HL-60 (cell line): ENCODE data around the gene SPTB.

ENCODE experiments used
- DNase-seq, 2 experiments: peaks; one replicate each; pipeline ENCODE4 v3.0.0-alpha.2; 2010 to 2020; ENCODE audit warnings: low read depth in 1 of 2, low spot score in 1 of 2
- H3K27ac ChIP-seq: fragments of 250-450 bp; sonication (Bioruptor Pico); replicated peaks from 2 replicates; pipeline ENCODE4 v1.5.1; 2020; ENCODE audit warnings: mild to moderate bottlenecking, moderate library complexity
- H3K27me3 ChIP-seq: fragments of 250-450 bp; sonication (Bioruptor Pico); 2 replicates; pipeline ENCODE4 v1.5.1; 2021; ENCODE audit warnings: mild to moderate bottlenecking, moderate library complexity; ENCODE audit not compliant: insufficient read depth, poor library complexity, severe bottlenecking
- H3K4me3 ChIP-seq: replicated peaks from 2 replicates; pipeline ENCODE4 v1.5.1; 2011; ENCODE audit warnings: mild to moderate bottlenecking, control low read depth, low read length; ENCODE audit not compliant: insufficient read depth
- CTCF ChIP-seq: IDR thresholded peaks from one replicate; pipeline ENCODE4 v1.5.1; 2011; ENCODE audit warnings: low read length, control low read depth, inconsistent platforms; ENCODE audit not compliant: insufficient read depth
- GABPA ChIP-seq: IDR thresholded peaks from 2 replicates; pipeline ENCODE4 v1.6.1; 2012; ENCODE audit warnings: low read depth
- POLR2AphosphoS5 ChIP-seq: IDR thresholded peaks from 2 replicates; pipeline ENCODE4 v1.6.1; 2012; ENCODE audit warnings: low read depth
- REST ChIP-seq: IDR thresholded peaks from 2 replicates; pipeline ENCODE4 v1.6.1; 2012; ENCODE audit warnings: low read depth; ENCODE audit not compliant: insufficient replicate concordance
- SPI1 ChIP-seq: IDR thresholded peaks from 2 replicates; pipeline ENCODE4 v1.6.1; 2012; ENCODE audit warnings: low read depth, mild to moderate bottlenecking, borderline replicate concordance

Gene SPTB

GRCh38 chr14:64889352-64889751 is 9.6 kb upstream of the SPTB start:
- TF ChIP-seq CTCF: no peak
- no peak for TF ChIP-seq REST
- TF ChIP-seq GABPA: no peak
- TF ChIP-seq POLR2AphosphoS5: no peak
- TF ChIP-seq SPI1: no peak
- no peaks in the 10 kb centered on the region for H3K27me3 ChIP-seq
- no peak overlapping the region for H3K27ac ChIP-seq
- no peak overlapping the region for H3K4me3 ChIP-seq
- DNase-seq: no peak

GRCh38 chr14:64885559-64885958 is 5.9 kb upstream of the SPTB start:
- Histone ChIP-seq H3K4me3 (no peak overlapping the region), H3K27me3 (no peaks in the 10 kb centered on the region), H3K27ac (no peak overlapping the region)
- DNase-seq: no peak
- TF ChIP-seq GABPA (no peak), CTCF (no peak), POLR2AphosphoS5 (no peak), SPI1 (no peak)

- H3K4me3 ChIP-seq: peak overlapping the region; percentile 40
- peak in 1 of 2 experiments; percentile 3 for DNase-seq
- TF ChIP-seq SPI1: no peak
- TF ChIP-seq POLR2AphosphoS5: no peak
- TF ChIP-seq CTCF: no peak
- TF ChIP-seq GABPA: no peak
- TF ChIP-seq REST: no peak
- peaks cover 3% of the 10 kb centered on the region for H3K27me3 ChIP-seq
- H3K27ac ChIP-seq: no peak overlapping the region
These were observed 764 bp upstream of the SPTB start for GRCh38 chr14:64880221-64881121.
